GM12878 (cell line): Measurements from ENCODE around the gene COG2.

ENCODE experiments used
- ESRRA ChIP-seq: IDR thresholded peaks from 2 replicates; pipeline ENCODE4 v1.6.1; 2012; ENCODE audit warnings: mild to moderate bottlenecking, low read length, improper control_type of control experiment
- GABPA ChIP-seq: IDR thresholded peaks from 2 replicates; pipeline ENCODE4 v1.6.1; 2014; ENCODE audit warnings: antibody characterized with exemption, low read depth, mild to moderate bottlenecking, inconsistent platforms
- POLR2A ChIP-seq: IDR thresholded peaks from 2 replicates; pipeline ENCODE4 v1.6.1; 2011; ENCODE audit warnings: low read depth, mild to moderate bottlenecking, low read length
- POLR2AphosphoS5 ChIP-seq: IDR thresholded peaks from 2 replicates; pipeline ENCODE4 v1.6.1; 2011; ENCODE audit warnings: mild to moderate bottlenecking, low read length, inconsistent platforms
- SIN3A ChIP-seq: IDR thresholded peaks from 2 replicates; pipeline ENCODE4 v1.6.1; 2012; ENCODE audit warnings: low read depth, low read length, improper control_type of control experiment
- ZNF24 ChIP-seq: fragments of 450-650 bp; IDR thresholded peaks from 2 replicates; pipeline ENCODE4 v1.6.1; 2017; ENCODE audit warnings: antibody characterized with exemption, mild to moderate bottlenecking
- ZNF384 ChIP-seq: IDR thresholded peaks from 2 replicates; pipeline ENCODE4 v1.6.1; 2012; ENCODE audit warnings: low read depth, mild to moderate bottlenecking, low read length, improper control_type of control experiment, borderline replicate concordance

DNA sequence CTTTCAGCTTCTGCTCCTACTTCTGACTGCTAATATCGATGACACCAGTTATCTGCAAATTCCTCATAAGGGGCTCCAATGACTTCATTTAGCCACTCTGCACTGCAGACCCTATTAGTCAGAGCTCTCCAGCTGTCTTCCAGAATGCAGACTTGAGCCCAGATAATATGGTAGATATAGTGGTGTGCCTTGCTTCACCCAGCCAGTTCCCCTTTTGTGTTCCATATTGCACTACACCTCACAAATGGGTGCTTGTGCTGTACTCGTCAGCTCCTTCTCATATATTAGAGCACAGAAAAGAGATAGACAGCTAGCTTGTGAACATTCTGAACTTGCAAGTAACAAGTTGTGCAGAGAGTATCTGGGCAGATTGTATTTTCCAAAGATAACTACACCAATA, 23.7 kb upstream of the COG2 start:
- TF ChIP-seq ESRRA (no peak), SIN3A (no peak), GABPA (no peak), POLR2A (no peak), ZNF24 (no peak), POLR2AphosphoS5 (no peak), ZNF384 (no peak)
